NOMO-1 (cell line): ENCODE measurements around the gene TRIM56.
"Not testable (repeated sequence)": the region's sequence is repeated elsewhere in the genome, so short reads cannot be mapped to it uniquely, and the experiment has no call there.

Source experiments
- DNase-seq, 2 experiments: peaks; one replicate each; lab custom pipeline; 2025; ENCODE audit not compliant: unreplicated experiment in 2 of 2; lab: John Stamatoyannopoulos, UW

TRIM56 gene

DNA sequence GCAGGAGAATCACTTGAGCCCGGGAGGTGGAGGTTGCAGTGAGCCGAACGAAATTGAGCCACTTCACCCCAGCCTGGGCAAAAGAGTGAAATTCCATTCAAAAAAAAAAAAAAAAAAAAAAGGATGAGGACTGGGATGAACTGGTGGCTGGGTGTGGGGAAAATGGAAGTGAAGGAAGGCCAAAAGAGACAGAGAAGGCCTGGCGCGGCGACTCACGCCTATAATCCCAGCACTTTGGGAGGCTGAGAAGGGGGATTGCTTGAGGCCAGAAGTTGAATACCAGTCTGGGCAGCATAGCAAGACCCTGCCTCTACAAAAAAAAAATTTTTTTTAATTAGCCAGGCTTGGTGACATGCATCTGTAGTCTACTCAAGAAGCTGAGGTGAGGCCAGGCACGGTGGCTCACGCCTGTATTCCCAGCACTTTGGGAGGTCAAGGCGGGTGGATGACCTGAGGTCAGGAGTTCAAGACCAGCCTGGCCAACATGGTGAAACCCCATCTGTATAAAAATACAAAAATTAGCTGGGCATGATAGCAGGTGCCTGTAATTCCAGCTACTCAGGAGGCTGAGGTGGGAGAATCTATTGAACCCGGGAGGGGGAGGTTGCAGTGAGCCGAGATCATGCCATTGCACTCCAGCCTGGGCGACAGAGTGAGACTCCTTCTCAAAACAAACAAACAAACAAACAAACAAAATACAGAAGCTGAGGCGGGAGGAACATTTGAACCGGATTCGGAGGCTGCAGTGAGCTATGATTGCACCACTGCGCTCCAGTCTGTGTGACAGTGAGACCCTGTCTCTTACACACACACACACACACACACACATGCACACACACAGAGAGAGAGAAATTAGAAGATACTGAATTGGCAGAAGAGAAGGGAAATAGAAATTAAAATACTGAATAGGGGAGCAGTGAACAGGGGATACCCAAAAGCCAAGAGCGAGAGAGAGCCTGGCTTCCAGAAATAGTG is 47.6 kb downstream of the TRIM56 start:
- DNase-seq = not testable (repeated sequence)

DNA sequence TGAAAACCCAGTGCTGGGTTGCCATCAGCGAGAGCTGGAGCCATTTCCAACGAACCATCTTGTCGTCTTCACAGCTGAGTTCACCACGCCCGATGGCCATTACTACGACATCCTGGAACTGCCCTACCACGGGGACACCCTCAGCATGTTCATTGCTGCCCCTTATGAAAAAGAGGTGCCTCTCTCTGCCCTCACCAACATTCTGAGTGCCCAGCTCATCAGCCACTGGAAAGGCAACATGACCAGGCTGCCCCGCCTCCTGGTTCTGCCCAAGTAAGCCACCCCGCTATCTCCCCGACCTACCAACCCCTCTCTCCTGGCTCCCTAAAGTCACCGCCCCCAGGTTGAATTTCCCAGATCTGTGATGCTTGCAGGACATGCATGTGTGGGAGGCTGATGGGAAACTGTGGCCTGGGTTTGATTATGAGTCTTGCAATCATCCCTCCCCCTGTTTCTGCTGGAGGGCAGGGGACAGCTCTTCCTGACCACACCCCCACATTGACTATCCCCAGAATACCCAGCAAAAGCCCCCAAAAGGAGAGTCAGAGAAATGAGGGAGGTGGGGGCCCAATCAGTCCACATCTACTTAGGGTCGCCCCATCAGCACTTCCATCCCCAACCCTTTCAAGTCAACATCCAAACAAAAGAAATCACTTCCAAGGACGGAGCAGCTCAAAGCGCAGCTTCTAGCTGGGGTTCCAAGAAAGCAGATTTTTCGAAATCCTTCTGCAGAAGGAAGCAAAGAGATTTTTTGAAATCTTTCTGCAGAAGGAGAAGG is 48.5 kb downstream of the TRIM56 start:
- no peak for DNase-seq

DNA sequence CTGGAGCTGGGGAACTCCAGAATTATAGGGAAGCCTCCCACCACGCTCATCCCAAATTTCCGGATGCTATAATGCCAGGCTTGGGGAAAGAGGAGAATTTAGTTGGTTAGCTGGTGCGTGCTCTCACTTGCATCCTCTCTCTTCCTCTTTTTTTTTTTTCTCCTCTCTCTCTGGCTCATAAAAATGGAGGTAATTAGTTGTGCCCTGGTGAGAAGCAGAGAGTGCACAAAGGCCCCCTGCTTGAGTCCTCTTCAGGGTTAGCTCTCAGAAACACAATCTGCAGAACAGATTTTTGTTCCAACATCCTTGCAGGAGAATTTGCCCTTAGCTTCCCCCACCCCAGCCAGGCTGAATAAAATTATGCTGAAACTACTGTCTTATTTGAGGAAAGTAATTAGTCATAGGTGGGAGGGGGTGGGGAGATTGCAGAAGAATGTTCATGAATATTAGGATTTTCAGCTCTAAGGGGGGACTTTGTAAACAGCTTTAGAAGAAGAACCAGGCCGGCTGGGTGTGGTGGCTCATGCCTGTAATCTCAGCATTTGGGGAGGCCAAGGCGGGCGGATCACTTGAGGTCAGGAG is 49.2 kb downstream of the TRIM56 start:
- DNase-seq = peak; percentile 61

DNA sequence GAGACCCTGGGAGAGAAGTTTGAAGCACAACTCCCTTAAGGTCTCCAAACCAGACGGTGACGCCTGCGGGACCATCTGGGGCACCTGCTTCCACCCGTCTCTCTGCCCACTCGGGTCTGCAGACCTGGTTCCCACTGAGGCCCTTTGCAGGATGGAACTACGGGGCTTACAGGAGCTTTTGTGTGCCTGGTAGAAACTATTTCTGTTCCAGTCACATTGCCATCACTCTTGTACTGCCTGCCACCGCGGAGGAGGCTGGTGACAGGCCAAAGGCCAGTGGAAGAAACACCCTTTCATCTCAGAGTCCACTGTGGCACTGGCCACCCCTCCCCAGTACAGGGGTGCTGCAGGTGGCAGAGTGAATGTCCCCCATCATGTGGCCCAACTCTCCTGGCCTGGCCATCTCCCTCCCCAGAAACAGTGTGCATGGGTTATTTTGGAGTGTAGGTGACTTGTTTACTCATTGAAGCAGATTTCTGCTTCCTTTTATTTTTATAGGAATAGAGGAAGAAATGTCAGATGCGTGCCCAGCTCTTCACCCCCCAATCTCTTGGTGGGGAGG is 52.5 kb downstream of the TRIM56 start:
- DNase-seq = no peak

DNA sequence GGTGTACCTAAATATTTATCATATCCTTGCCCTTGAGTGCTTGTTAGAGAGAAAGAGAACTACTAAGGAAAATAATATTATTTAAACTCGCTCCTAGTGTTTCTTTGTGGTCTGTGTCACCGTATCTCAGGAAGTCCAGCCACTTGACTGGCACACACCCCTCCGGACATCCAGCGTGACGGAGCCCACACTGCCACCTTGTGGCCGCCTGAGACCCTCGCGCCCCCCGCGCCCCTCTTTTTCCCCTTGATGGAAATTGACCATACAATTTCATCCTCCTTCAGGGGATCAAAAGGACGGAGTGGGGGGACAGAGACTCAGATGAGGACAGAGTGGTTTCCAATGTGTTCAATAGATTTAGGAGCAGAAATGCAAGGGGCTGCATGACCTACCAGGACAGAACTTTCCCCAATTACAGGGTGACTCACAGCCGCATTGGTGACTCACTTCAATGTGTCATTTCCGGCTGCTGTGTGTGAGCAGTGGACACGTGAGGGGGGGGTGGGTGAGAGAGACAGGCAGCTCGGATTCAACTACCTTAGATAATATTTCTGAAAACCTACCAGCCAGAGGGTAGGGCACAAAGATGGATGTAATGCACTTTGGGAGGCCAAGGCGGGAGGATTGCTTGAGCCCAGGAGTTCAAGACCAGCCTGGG is 53.1 kb downstream of the TRIM56 start:
- peak; percentile 93 to 98 for DNase-seq

DNA sequence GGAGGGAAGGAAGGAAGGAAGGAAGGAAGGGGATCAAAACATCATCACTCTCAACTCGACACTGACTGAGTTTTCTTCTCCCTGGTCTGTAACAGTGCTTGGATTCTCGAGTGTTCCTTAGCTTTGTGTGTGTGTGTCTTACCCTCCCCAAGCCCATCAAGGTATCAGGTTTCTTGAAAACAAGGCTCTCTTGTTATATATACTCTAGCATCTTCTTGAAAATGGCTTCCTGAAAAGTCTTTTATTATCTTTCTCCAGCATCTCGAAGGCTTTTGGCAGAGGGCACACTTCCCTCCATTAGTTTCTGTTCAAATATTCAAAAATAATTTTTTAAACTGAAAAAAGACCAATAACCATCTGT is 55.0 kb downstream of the TRIM56 start:
- DNase-seq = no peak

DNA sequence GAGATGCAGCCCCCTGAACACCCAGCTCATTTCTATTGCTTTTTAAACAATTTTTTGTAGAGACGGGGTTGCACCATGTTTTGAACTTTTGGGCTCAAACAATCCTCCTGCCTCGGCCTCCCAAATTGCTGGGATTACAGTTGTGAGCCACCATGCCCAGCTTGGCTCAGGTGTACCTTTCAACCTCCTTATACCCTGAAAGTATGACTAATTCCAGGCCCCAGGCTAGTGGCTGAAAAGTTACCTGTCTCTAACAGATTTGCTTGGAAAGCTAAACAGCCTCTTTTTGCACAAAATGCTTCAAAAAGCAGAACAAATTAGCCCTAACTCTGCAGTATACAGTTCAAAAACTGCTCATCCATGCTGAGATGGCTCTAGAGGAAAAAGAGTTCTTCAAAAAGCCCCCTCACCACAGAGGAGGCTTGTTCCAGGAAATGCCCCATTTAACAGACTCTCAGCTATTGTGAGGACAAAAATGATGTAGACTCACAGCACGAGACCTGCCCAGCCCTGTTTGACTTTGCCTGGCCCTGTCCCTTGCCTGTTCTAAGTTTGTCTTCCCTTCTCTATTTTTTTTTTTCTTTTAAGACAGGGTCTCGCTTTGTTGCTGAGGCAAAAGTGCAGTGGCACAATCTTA is 55.6 kb downstream of the TRIM56 start:
- no peak for DNase-seq
